ENCODE measurements around the gene INTS11. TPM values are rescaled to one million over a fixed set of nuclear protein-coding genes. Genes with fewer than 3 reads are reported as not detected.

INTS11 gene
- total and polyA plus RNA-seq, 2 experiments from 2014 or later, result 102 to 161 TPM

DNA sequence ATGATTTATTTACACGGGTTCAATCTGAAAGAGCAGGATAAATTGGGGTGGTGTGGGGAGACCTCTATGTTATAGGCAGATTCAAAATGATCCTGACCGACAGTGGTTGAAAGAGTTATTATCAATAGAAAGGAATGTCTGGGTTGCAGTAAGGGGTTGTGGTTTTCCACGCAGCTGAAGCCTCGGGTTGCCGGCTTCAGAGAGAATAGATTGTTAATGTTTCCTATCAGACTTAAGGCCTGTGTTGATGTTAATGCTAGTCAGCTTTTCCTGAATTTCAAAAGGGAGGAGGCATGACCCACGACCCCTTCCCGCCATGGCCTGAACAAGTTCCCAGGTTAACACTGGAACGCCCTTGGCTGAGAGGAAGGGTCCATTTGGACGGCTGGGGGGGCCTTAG, 48.6 kb downstream of the INTS11 start:
- Histone ChIP-seq H3K4me1 (ENCODE audit: insufficient read depth) (no peaks in the 10 kb centered on the region; the same call in 1 of the 2 replicates), H3K36me3 (ENCODE audit: insufficient read depth) (no peaks in the 10 kb centered on the region), H3K79me2 (replicated peaks; ENCODE audit: insufficient read depth) (peaks cover 25% of the 10 kb centered on the region), H3K9me2 (ENCODE audit: insufficient read depth) (no peaks in the 10 kb centered on the region), H3K4me2 (no peak overlapping the region), H3K27me3 (ENCODE audit: insufficient read depth) (no peaks in the 10 kb centered on the region), H3K27ac (ENCODE audit: low read depth) (no peak overlapping the region), H2AFZ (no peak overlapping the region), H3K4me3 (no peak overlapping the region), H4K20me1 (replicated peaks; ENCODE audit: insufficient read depth) (peaks cover 9% of the 10 kb centered on the region), H3F3A (replicated peaks; ENCODE audit: low read depth) (no peaks in the 10 kb centered on the region)
- no peak overlapping the region; the same call in 2 of the 3 replicates for H3K4me3 Mint-ChIP-seq
- ATAC-seq (no peak), DNase-seq (ENCODE audit: low spot score) (no peak)
- peaks cover 3% of the 10 kb centered on the region; the same call in 1 of the 3 replicates for H3K9me3 Mint-ChIP-seq
- peaks cover 18% of the 10 kb centered on the region for H3K4me1 Mint-ChIP-seq
- TF ChIP-seq NANOG (IDR thresholded peaks at IDR 0.05; ENCODE audit: borderline replicate concordance) (no peak), STAT1 (IDR thresholded peaks at IDR 0.05; ENCODE audit: unreplicated experiment) (no peak), EZH2phosphoT487 (IDR thresholded peaks at IDR 0.05; ENCODE audit: unreplicated experiment) (no peak)
- TF ChIP-seq, protein P1, sequence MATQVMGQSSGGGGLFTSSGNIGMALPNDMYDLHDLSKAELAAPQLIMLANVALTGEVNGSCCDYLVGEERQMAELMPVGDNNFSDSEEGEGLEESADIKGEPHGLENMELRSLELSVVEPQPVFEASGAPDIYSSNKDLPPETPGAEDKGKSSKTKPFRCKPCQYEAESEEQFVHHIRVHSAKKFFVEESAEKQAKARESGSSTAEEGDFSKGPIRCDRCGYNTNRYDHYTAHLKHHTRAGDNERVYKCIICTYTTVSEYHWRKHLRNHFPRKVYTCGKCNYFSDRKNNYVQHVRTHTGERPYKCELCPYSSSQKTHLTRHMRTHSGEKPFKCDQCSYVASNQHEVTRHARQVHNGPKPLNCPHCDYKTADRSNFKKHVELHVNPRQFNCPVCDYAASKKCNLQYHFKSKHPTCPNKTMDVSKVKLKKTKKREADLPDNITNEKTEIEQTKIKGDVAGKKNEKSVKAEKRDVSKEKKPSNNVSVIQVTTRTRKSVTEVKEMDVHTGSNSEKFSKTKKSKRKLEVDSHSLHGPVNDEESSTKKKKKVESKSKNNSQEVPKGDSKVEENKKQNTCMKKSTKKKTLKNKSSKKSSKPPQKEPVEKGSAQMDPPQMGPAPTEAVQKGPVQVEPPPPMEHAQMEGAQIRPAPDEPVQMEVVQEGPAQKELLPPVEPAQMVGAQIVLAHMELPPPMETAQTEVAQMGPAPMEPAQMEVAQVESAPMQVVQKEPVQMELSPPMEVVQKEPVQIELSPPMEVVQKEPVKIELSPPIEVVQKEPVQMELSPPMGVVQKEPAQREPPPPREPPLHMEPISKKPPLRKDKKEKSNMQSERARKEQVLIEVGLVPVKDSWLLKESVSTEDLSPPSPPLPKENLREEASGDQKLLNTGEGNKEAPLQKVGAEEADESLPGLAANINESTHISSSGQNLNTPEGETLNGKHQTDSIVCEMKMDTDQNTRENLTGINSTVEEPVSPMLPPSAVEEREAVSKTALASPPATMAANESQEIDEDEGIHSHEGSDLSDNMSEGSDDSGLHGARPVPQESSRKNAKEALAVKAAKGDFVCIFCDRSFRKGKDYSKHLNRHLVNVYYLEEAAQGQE (IDR thresholded peaks at IDR 0.05; ENCODE audit: unreplicated experiment), result no peak
- TF ChIP-seq, protein P2, sequence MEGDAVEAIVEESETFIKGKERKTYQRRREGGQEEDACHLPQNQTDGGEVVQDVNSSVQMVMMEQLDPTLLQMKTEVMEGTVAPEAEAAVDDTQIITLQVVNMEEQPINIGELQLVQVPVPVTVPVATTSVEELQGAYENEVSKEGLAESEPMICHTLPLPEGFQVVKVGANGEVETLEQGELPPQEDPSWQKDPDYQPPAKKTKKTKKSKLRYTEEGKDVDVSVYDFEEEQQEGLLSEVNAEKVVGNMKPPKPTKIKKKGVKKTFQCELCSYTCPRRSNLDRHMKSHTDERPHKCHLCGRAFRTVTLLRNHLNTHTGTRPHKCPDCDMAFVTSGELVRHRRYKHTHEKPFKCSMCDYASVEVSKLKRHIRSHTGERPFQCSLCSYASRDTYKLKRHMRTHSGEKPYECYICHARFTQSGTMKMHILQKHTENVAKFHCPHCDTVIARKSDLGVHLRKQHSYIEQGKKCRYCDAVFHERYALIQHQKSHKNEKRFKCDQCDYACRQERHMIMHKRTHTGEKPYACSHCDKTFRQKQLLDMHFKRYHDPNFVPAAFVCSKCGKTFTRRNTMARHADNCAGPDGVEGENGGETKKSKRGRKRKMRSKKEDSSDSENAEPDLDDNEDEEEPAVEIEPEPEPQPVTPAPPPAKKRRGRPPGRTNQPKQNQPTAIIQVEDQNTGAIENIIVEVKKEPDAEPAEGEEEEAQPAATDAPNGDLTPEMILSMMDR (conservative IDR thresholded peaks at IDR 0.05; ENCODE audit: low read depth in 2 of 2), result no peak
- TF ChIP-seq, protein P3, sequence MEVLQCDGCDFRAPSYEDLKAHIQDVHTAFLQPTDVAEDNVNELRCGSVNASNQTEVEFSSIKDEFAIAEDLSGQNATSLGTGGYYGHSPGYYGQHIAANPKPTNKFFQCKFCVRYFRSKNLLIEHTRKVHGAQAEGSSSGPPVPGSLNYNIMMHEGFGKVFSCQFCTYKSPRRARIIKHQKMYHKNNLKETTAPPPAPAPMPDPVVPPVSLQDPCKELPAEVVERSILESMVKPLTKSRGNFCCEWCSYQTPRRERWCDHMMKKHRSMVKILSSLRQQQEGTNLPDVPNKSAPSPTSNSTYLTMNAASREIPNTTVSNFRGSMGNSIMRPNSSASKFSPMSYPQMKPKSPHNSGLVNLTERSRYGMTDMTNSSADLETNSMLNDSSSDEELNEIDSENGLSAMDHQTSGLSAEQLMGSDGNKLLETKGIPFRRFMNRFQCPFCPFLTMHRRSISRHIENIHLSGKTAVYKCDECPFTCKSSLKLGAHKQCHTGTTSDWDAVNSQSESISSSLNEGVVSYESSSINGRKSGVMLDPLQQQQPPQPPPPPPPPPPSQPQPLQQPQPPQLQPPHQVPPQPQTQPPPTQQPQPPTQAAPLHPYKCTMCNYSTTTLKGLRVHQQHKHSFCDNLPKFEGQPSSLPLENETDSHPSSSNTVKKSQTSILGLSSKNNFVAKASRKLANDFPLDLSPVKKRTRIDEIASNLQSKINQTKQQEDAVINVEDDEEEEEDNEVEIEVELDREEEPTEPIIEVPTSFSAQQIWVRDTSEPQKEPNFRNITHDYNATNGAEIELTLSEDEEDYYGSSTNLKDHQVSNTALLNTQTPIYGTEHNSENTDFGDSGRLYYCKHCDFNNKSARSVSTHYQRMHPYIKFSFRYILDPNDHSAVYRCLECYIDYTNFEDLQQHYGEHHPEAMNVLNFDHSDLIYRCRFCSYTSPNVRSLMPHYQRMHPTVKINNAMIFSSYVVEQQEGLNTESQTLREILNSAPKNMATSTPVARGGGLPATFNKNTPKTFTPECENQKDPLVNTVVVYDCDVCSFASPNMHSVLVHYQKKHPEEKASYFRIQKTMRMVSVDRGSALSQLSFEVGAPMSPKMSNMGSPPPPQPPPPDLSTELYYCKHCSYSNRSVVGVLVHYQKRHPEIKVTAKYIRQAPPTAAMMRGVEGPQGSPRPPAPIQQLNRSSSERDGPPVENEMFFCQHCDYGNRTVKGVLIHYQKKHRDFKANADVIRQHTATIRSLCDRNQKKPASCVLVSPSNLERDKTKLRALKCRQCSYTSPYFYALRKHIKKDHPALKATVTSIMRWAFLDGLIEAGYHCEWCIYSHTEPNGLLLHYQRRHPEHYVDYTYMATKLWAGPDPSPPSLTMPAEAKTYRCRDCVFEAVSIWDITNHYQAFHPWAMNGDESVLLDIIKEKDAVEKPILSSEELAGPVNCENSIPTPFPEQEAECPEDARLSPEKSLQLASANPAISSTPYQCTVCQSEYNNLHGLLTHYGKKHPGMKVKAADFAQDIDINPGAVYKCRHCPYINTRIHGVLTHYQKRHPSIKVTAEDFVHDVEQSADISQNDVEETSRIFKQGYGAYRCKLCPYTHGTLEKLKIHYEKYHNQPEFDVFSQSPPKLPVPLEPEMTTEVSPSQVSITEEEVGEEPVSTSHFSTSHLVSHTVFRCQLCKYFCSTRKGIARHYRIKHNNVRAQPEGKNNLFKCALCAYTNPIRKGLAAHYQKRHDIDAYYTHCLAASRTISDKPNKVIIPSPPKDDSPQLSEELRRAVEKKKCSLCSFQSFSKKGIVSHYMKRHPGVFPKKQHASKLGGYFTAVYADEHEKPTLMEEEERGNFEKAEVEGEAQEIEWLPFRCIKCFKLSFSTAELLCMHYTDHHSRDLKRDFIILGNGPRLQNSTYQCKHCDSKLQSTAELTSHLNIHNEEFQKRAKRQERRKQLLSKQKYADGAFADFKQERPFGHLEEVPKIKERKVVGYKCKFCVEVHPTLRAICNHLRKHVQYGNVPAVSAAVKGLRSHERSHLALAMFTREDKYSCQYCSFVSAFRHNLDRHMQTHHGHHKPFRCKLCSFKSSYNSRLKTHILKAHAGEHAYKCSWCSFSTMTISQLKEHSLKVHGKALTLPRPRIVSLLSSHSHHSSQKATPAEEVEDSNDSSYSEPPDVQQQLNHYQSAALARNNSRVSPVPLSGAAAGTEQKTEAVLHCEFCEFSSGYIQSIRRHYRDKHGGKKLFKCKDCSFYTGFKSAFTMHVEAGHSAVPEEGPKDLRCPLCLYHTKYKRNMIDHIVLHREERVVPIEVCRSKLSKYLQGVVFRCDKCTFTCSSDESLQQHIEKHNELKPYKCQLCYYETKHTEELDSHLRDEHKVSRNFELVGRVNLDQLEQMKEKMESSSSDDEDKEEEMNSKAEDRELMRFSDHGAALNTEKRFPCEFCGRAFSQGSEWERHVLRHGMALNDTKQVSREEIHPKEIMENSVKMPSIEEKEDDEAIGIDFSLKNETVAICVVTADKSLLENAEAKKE (CRISPR knock-in tag; IDR thresholded peaks at IDR 0.05), result no peak
- H3K27me3 Mint-ChIP-seq (ENCODE audit: insufficient read depth, low read depth, poor library complexity), result peaks cover 18% of the 10 kb centered on the region
- H3K27ac Mint-ChIP-seq, result no peak overlapping the region
- peaks cover 11% of the 10 kb centered on the region; the same call in 2 of the 3 replicates for H3K36me3 Mint-ChIP-seq (ENCODE audit: low read depth)

All from GM23338 (cell line).